K562 (cell line): ENCODE measurements around the gene UFC1. TPM values are rescaled to one million over a fixed set of nuclear protein-coding genes. Genes with fewer than 3 reads are reported as not detected.
A peak's percentile ranks its signal among the peaks of the same experiment; 100 is the strongest.

Experiments
- BCL6 ChIP-seq: fragments of 250-450 bp; sonication (Bioruptor Pico); IDR thresholded peaks from 2 replicates; pipeline ENCODE4 v1.4.0; 2020
- CBFB ChIP-seq: sonication (generic); formaldehyde crosslinking; IDR thresholded peaks from 2 replicates; pipeline ENCODE4 v1.4.0; 2020; ENCODE audit warnings: mild to moderate bottlenecking, missing genetic modification reagents
- CTBP1 ChIP-seq: fragments of 450-650 bp; IDR thresholded peaks from 2 replicates; pipeline ENCODE4 v1.6.1; 2016; ENCODE audit warnings: borderline replicate concordance
- DACH1 ChIP-seq: fragments of 450-650 bp; IDR thresholded peaks from 2 replicates; pipeline ENCODE4 v1.6.1; 2018; ENCODE audit not compliant: partially characterized antibody
- ELF4 ChIP-seq: fragments of 450-650 bp; formaldehyde crosslinking; IDR thresholded peaks from 2 replicates; pipeline ENCODE4 v1.4.0; 2022; ENCODE audit warnings: missing genetic modification characterization
- HDAC8 ChIP-seq: fragments of 450-650 bp; IDR thresholded peaks from 2 replicates; pipeline ENCODE4 v1.6.1; 2016; ENCODE audit warnings: mild to moderate bottlenecking, missing genetic modification characterization, moderate library complexity, missing compliant biosample characterization
- IRF1 ChIP-seq: sonication (generic); formaldehyde crosslinking; IDR thresholded peaks from 2 replicates; pipeline ENCODE4 v1.8.0; 2022; ENCODE audit warnings: missing genetic modification reagents, mild to moderate bottlenecking, borderline replicate concordance
- NEUROD1 ChIP-seq: fragments of 150-350 bp; IDR thresholded peaks from 2 replicates; pipeline ENCODE4 v1.6.1; 2014; ENCODE audit warnings: borderline replicate concordance, low read length, low read depth; ENCODE audit not compliant: partially characterized antibody
- SIN3A ChIP-seq, 2 experiments: fragments of 150-350 bp in 1 of 2; IDR thresholded peaks; 2 replicates each; pipeline ENCODE4 v1.6.1; 2011 to 2016; ENCODE audit warnings: borderline replicate concordance in 2 of 2, low read depth in 2 of 2, low read length in 2 of 2, mild to moderate bottlenecking in 2 of 2, moderate library complexity in 2 of 2; ENCODE audit not compliant: control insufficient read depth in 1 of 2
- TAF9B ChIP-seq: fragments of 450-650 bp; IDR thresholded peaks from 2 replicates; pipeline ENCODE4 v1.6.1; 2018; ENCODE audit warnings: mild to moderate bottlenecking; ENCODE audit not compliant: partially characterized antibody
- TSC22D4 ChIP-seq: fragments of 450-650 bp; IDR thresholded peaks from 2 replicates; pipeline ENCODE4 v1.6.1; 2016; ENCODE audit warnings: missing genetic modification characterization, missing biosample characterization, control low read depth
- WHSC1 ChIP-seq: IDR thresholded peaks from one replicate; pipeline ENCODE4 v1.6.1; 2012; ENCODE audit warnings: low read length, control low read depth, inconsistent platforms
- ZBTB11 ChIP-seq, 3 experiments: fragments of 200-800 bp in 1 of 3; fragments of 250-450 bp in 1 of 3; fragments of 450-650 bp in 1 of 3; sonication (Bioruptor Pico) in 1 of 3; sonication (Bioruptor generic) in 1 of 3; formaldehyde crosslinking in 1 of 3; IDR thresholded peaks; 2 replicates each; pipeline versions ENCODE4 v1.6.1 to v1.8.0; 2016 to 2022; ENCODE audit warnings: mild to moderate bottlenecking in 2 of 3, missing genetic modification characterization in 2 of 3, missing compliant biosample characterization in 1 of 3, moderate library complexity in 1 of 3
- polyA plus RNA-seq, 8 experiments: library from polyadenylated mRNA; depleted of rRNA in 4 of 8; stranded (reverse) in 5 of 8; unstranded in 3 of 8; fragments of >200 nt; fragmentation: Nextera tagmentation in 2 of 8; fragmentation: Illumina TruSeq in 1 of 8; extraction: Ambion mirVana in 2 of 8; extraction: Trizol in 1 of 8; gene quantifications; 2 replicates each; pipeline versions ENCODE4 v1.2.1 to v1.2.3, GENCODE V29; 2011 to 2014; ENCODE audit warnings: inconsistent platforms in 1 of 8, missing spikeins in 1 of 8
- total RNA-seq, 7 experiments: library from RNA; depleted of rRNA in 6 of 7; stranded (reverse); fragments of >200 nt in 6 of 7; fragmentation: Illumina TruSeq in 2 of 7; extraction: Trizol in 2 of 7; gene quantifications; 2 replicates each; pipeline versions ENCODE4 v1.2.1 to v1.2.3, GENCODE V29; 2011 to 2021; ENCODE audit warnings: low replicate concordance in 1 of 7
- TF ChIP-seq, protein P1 (sequence below): fragments of 450-650 bp; IDR thresholded peaks from 2 replicates; pipeline ENCODE4 v1.6.1; 2017; ENCODE audit warnings: antibody characterized with exemption, mild to moderate bottlenecking
- TF ChIP-seq, protein P2 (sequence below): fragments of 450-650 bp; IDR thresholded peaks from 2 replicates; pipeline ENCODE4 v1.6.1; 2018; ENCODE audit warnings: mild to moderate bottlenecking, low read depth; ENCODE audit not compliant: partially characterized antibody

UFC1 gene
- total and polyA plus RNA-seq, 9 of the 15 experiments (the other 6 are each of a cell fraction or from before 2014, with no cell fraction given): 92.8 to 220 (median 161) TPM

GRCh38 chr1:161165742-161166668 is 12.2 kb downstream of the UFC1 start, which contains the start of gene PPOX (continued):
- TF ChIP-seq, protein P1, sequence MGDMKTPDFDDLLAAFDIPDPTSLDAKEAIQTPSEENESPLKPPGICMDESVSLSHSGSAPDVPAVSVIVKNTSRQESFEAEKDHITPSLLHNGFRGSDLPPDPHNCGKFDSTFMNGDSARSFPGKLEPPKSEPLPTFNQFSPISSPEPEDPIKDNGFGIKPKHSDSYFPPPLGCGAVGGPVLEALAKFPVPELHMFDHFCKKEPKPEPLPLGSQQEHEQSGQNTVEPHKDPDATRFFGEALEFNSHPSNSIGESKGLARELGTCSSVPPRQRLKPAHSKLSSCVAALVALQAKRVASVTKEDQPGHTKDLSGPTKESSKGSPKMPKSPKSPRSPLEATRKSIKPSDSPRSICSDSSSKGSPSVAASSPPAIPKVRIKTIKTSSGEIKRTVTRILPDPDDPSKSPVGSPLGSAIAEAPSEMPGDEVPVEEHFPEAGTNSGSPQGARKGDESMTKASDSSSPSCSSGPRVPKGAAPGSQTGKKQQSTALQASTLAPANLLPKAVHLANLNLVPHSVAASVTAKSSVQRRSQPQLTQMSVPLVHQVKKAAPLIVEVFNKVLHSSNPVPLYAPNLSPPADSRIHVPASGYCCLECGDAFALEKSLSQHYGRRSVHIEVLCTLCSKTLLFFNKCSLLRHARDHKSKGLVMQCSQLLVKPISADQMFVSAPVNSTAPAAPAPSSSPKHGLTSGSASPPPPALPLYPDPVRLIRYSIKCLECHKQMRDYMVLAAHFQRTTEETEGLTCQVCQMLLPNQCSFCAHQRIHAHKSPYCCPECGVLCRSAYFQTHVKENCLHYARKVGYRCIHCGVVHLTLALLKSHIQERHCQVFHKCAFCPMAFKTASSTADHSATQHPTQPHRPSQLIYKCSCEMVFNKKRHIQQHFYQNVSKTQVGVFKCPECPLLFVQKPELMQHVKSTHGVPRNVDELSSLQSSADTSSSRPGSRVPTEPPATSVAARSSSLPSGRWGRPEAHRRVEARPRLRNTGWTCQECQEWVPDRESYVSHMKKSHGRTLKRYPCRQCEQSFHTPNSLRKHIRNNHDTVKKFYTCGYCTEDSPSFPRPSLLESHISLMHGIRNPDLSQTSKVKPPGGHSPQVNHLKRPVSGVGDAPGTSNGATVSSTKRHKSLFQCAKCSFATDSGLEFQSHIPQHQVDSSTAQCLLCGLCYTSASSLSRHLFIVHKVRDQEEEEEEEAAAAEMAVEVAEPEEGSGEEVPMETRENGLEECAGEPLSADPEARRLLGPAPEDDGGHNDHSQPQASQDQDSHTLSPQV: peak; percentile 41
- TF ChIP-seq TAF9B (no peak), NEUROD1 (peak; percentile 96), CTBP1 (peak; percentile 96), HDAC8 (tag) (no peak), ELF4 (0 out of 2 replicates have a peak, but pooled peaks have one; percentile 37), IRF1 (CRISPR knock-in tag) (no peak), ZBTB11 (CRISPR knock-in tag; IDR thresholded peaks at IDR 0.05) (peak in 2 of 3 experiments; percentile 9 to 80; a peak in 2 of 6 replicates), BCL6 (CRISPR knock-in tag) (no peak), CBFB (CRISPR knock-in tag) (no peak), WHSC1 (no peak), TSC22D4 (tag) (no peak), SIN3A (IDR thresholded peaks at IDR 0.05; ENCODE audit: borderline replicate concordance in 2 of 2, control insufficient read depth in 1 of 2, low read depth in 2 of 2, low read length in 2 of 2) (peak; percentile 55 to 62; a peak in 1 of 4 replicates), DACH1 (peak; percentile 47)
- TF ChIP-seq, protein P2, sequence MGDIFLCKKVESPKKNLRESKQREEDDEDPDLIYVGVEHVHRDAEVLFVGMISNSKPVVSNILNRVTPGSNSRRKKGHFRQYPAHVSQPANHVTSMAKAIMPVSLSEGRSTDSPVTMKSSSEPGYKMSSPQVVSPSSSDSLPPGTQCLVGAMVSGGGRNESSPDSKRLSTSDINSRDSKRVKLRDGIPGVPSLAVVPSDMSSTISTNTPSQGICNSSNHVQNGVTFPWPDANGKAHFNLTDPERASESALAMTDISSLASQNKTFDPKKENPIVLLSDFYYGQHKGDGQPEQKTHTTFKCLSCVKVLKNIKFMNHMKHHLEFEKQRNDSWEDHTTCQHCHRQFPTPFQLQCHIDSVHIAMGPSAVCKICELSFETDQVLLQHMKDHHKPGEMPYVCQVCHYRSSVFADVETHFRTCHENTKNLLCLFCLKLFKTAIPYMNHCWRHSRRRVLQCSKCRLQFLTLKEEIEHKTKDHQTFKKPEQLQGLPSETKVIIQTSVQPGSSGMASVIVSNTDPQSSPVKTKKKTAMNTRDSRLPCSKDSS: no peak
